IPS-18c (cell line): Measurements from ENCODE around the gene COL4A6.

ENCODE experiments used
- H3K4me3 ChIP-seq: 2 replicates; pipeline ENCODE4 v1.7.0; 2013; ENCODE audit warnings: low read depth, mild to moderate bottlenecking, low read length, moderate library complexity; ENCODE audit not compliant: insufficient read depth
- H3K9me3 ChIP-seq: one replicate; pipeline ENCODE4 v1.6.1; 2013; ENCODE audit warnings: mild to moderate bottlenecking, low read length, moderate library complexity; ENCODE audit not compliant: control insufficient read depth, insufficient read depth

COL4A6 gene

DNA sequence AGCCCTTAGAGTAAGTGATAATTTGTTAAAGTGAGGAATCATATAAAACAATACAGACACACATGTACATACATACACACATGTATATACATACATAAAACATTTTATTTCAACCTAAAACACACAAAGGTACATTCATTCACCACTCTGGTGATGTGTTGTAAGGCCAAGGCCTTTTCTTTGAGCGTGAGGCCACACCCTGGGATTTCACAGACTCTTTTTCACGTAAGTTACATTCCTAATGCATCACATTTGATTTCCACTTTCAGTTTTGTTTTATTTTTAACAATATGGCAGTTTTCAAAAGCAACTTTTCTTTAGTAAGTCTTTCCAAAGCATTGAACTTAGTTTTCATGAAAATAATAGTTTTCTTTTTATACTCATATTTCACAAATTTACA, 170.7 kb downstream of the COL4A6 start:
- no peaks in the 10 kb centered on the region for H3K9me3 ChIP-seq
- H3K4me3 ChIP-seq: no peak overlapping the region

GRCh38 chrX:108264376-108264775, 173.8 kb downstream of the COL4A6 start:
- no peaks in the 10 kb centered on the region for H3K9me3 ChIP-seq
- no peak overlapping the region for H3K4me3 ChIP-seq

DNA sequence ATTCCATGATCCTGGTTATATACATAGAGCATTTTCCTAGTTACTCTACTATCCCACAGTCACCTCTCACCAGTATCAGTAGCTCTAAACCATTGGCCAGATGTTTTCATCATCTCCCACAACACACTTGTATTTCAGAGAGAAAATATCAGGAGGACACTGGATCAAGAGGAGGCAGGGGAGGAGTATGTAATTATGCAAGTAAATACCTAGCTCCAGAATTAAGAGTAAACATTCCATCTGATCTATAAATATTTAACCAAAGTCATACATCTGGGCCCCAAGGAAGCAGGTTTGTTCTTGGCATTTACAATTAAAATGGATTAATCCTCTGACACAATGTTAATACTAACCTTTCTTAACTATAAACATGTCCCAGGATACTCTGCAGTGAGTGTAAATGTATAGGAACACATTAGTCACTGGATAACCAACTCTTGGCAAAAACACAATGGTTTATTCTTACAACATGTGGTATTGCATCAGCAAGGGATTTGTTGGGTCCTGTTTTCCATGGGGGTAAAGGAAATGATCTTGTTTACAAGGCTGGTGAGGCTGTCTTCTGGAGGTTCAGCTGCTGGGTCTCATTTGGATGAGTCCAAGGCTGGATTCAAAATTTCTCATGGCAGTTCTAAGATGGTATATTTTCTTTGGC, 176.5 kb downstream of the COL4A6 start:
- H3K9me3 ChIP-seq: no peaks in the 10 kb centered on the region

DNA sequence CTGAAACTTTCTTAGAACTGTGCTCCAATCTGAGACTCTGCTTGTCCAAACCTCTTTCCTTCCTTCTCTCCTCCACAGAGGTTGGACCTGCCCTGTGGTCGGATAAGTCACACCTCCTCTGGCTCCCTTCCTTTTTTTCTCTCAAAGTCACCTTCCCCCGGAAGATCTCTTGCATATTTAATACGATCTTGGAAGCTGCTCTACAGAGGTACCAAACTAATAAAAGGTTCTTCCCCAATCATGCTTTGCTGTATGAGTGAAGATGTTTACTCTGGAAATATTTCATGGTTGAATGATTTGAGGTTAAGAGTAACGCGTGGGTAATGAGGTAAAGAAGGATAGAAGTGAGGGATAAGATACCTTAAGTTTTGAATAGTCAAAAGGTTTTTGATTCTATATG, 180.7 kb downstream of the COL4A6 start:
- no peak overlapping the region for H3K4me3 ChIP-seq
- H3K9me3 ChIP-seq: no peaks in the 10 kb centered on the region

More for the DNA sequence above, 176.5 kb downstream of the COL4A6 start:
- H3K4me3 ChIP-seq: no peak overlapping the region

- Histone ChIP-seq H3K4me3 (no peak overlapping the region), H3K9me3 (no peaks in the 10 kb centered on the region)
Measured at GRCh38 chrX:108254636-108255035, 183.6 kb downstream of the COL4A6 start.

DNA sequence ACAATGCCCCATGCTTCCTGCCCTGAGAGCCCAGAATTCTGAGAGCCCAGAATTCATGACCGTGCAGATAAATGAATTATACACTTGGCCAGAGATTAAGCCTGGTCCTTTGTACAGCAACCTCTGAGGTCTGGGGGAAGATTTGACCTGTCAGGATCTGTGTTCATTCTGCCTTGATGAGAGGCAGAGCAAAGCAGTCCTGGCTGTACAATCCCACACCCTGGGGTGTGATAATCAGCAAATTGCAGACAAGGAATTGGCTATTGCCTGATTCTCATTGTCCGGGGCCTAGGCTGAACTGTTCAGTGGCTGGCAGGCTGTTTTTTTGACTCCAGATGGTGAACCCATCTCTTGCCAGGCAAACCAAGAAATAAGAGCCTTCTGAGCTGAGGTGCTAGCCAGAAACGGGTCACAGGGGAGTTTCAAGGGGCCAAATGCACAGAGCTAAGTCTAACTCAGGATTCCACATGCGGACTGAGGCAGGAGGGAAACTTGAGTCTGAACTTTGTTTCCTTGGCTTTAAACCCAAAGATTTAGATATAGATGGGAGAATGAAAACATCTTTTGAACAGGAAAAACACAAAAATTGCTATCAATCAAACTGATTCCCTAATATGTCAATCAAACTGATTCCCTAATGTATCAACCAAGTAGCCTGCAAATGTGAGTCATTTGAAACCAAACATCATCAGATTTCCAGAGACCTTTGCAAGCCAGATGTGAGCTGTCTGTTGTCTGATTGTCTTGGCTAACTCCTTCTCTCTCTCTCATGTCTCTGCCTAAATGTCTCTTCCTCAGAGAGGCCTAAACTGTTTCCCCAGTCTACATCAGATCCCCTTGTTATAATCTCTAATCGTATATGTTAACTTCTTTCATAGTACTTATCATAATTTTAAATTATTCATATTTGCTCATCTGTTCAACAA, 187.3 kb downstream of the COL4A6 start:
- H3K9me3 ChIP-seq: no peaks in the 10 kb centered on the region
- H3K4me3 ChIP-seq: no peak overlapping the region

DNA sequence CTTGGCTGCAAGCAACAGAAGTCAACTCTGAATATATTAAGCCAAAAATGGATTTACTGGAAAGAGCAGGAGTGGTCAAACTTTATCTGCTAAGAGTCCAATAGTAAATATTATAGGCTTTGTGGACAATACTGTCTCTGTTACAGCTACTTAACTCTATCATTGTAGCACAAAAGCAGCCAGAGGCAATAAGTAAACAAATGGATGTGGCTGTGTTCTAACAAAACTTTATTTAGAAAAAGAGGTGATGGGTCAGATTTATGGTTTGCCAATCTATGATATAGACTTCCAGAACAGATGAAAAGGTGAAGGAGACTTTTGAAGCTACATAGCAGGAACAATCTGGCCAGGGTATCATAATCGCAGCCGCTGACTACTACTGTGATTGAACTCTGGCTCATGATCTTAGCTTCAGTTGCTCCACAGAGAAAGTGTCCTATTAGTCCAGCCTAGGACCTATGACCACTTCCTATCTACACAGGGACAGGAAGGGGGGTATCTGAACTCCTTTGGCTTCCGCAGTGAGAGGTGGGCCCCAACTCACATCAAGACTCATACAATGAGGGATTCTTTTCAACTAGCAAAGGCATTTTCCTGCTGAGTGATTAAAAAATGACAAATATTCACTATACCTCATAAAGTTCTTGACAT, 191.8 kb downstream of the COL4A6 start:
- no peaks in the 10 kb centered on the region for H3K9me3 ChIP-seq
- H3K4me3 ChIP-seq: no peak overlapping the region

DNA sequence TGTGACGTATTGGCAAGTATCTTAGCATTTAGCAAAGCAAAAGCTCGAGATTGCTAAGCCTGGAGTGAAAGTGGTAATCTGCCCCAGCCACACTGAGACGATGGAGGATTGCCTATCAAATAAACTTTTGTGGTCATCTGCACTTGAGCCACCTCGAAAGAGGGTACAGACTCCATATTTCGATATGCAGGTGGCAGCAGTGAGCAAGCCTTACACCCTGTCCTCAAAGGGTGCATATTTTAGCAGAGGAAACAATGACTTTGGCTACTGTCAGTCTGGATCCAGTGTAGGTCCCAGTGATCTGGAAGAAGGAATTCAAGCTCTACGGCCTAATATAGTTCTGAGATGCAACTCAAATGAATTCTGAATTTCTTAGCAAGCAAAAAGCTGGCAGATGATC, 192.8 kb downstream of the COL4A6 start:
- H3K4me3 ChIP-seq: no peak overlapping the region
- no peaks in the 10 kb centered on the region for H3K9me3 ChIP-seq

- Histone ChIP-seq H3K9me3 (no peaks in the 10 kb centered on the region), H3K4me3 (no peak overlapping the region)
Measured at GRCh38 chrX:108235986-108236385, 202.2 kb downstream of the COL4A6 start.

GRCh38 chrX:108230574-108230973, 207.6 kb downstream of the COL4A6 start:
- H3K4me3 ChIP-seq: no peak overlapping the region
- H3K9me3 ChIP-seq: no peaks in the 10 kb centered on the region

- H3K9me3 ChIP-seq: no peaks in the 10 kb centered on the region
- no peak overlapping the region for H3K4me3 ChIP-seq
Measured at GRCh38 chrX:108224727-108225621, 213.2 kb downstream of the COL4A6 start.

DNA sequence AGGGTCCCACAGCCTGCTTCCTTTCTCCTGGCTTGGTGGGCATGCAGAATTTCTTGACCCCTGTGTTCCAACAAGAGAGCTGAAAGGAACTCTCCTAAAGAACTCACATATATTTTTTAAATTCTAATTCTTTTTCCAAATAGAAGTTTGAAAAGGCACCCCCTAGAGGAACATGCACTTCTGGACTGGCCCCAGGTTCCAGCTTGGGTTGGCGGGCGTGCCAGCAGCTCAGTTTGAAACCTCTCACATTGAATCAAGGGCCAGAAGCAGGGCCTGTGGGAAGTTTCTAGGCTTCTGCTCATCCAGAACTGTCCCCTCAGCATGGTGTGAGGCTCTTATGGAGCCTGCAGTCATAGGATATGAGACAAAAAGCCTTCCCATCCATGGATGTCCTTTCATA, 214.0 kb downstream of the COL4A6 start:
- H3K4me3 ChIP-seq: no peak overlapping the region
- no peaks in the 10 kb centered on the region for H3K9me3 ChIP-seq

DNA sequence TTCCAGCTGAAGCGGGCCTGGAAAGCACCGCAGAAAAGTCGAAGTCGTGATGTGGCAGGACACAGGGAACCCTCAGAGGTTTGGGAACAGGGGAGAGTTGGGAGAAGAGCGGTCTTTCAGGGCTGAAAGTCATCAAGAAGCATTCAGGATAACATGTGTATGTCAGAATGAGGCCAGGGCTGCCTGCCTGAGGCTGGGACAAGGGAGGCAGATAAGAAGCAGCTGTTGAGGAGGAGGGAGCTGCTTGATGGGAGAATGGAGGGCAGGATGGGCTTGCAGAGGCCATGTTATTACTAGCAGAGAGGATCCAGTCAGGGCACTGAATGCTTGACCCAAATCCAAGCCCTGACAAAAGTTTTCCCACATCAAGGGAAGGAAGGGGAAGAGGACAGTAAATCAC, 214.6 kb downstream of the COL4A6 start:
- H3K4me3 ChIP-seq: no peak overlapping the region

GRCh38 chrX:108221301-108221864, 216.8 kb downstream of the COL4A6 start:
- Histone ChIP-seq H3K9me3 (no peaks in the 10 kb centered on the region), H3K4me3 (no peak overlapping the region)

More for the DNA sequence above, 214.6 kb downstream of the COL4A6 start:
- no peaks in the 10 kb centered on the region for H3K9me3 ChIP-seq

DNA sequence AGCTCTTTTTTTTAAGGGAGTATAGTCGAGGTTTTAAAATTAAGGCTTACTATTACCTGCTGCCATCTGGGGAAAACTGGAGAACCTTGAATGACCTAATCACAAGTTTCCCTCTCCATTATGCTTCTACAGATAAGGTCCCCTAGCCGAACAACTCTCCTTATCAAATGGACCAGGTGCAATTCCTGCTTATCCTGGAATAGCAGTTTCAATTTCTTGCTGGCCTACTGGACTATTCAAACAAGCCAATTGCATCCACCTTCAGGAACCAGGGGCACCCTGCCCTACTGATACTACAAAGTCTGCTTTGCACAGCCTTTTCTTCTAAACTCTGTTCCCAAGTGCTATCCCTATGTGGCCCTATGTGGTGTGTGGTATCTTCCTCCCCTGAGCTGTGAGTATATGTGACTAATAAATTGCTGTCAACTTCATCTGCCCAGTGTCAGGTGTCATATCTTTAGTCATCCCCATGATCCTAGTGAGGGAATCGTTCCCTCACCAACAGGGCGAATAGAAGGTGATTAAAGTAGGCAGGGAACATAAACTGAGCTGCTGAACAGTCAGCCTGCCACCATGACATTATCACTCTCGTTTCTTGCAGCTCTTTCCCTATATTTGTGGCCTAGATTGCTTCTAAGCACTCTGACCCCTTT, 218.1 kb downstream of the COL4A6 start:
- no peaks in the 10 kb centered on the region for H3K9me3 ChIP-seq

DNA sequence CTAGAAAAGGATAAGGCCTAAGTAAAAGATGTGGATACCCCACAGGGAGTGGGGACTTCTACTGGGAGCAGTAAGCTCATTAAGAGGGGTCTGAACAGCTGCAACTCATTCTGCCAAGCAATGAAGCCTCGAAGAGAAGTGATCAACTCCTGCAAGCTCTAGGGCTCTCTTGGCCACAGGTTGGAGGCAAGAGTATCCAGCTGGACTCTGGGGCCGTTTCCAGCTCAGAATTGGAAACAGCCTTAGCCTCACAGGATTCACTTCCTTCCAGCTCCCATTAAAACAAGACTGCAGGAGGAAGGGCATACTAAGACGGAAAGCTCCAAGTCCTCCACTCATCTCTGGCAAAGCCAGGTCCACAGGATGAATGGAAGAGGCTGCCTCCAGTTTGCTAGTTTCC, 220.3 kb downstream of the COL4A6 start:
- Histone ChIP-seq H3K4me3 (no peak overlapping the region), H3K9me3 (no peaks in the 10 kb centered on the region)

More for the DNA sequence above, 218.1 kb downstream of the COL4A6 start:
- H3K4me3 ChIP-seq: no peak overlapping the region
